IMR-90 (cell line): Measurements from ENCODE around the gene PITPNC1. TPM values are rescaled to one million over a fixed set of nuclear protein-coding genes. Genes with fewer than 3 reads are reported as not detected.
A peak's percentile ranks its signal among the peaks of the same experiment; 100 is the strongest.

Source experiments
- ATAC-seq: fragments of 200-7000 bp; cut with Tn5 transposase; 2 replicates; pipeline ENCODE4 v1.9.1; 2020; ENCODE audit warnings: low read depth, mild to moderate bottlenecking, moderate library complexity
- BruUV-seq: library from RNA; stranded (reverse); fragments of 400-500 nt; replicated peaks from 2 replicates; lab custom pipeline; 2021; lab: Mats Ljungman, UMichigan
- CTCF ChIA-PET: fragments of 300-600 bp; formaldehyde crosslinking; extraction: SDS; loops from one replicate; lab custom pipeline; 2021; ENCODE audit warnings: antibody characterized with exemption; lab: Yijun Ruan, JAX
- POLR2A ChIA-PET: fragments of 300-600 bp; sonication (Branson Sonifier 250); formaldehyde crosslinking; loops from one replicate; lab custom pipeline; 2022; ENCODE audit warnings: antibody characterized with exemption; ENCODE audit not compliant: unreplicated experiment; lab: Charles Lee
- DNase-seq: peaks from one replicate; pipeline ENCODE4 v3.0.0; 2013
- H2AFZ ChIP-seq: replicated peaks from 2 replicates; pipeline ENCODE3; 2013; ENCODE audit warnings: low read length, mild to moderate bottlenecking; ENCODE audit not compliant: poor library complexity
- H2AK5ac ChIP-seq: 2 replicates; pipeline ENCODE4 v1.6.1; 2013; ENCODE audit warnings: low read depth, low read length, inconsistent platforms
- H2AK9ac ChIP-seq: replicated peaks from 2 replicates; pipeline ENCODE3; 2013; ENCODE audit warnings: mild to moderate bottlenecking, low read depth, low read length, moderate library complexity; ENCODE audit not compliant: poor library complexity
- H2BK120ac ChIP-seq: 2 replicates; pipeline ENCODE4 v1.6.1; 2013; ENCODE audit warnings: low read depth, low read length, inconsistent platforms
- H2BK15ac ChIP-seq: 3 replicates; pipeline ENCODE4 v1.6.1; 2013; ENCODE audit warnings: low read depth, low read length, inconsistent platforms
- H2BK20ac ChIP-seq: 2 replicates; pipeline ENCODE4 v1.6.1; 2013; ENCODE audit warnings: low read depth, mild to moderate bottlenecking, inconsistent platforms, low read length, moderate library complexity
- H2BK5ac ChIP-seq: 2 replicates; pipeline ENCODE4 v1.6.1; 2013; ENCODE audit warnings: mild to moderate bottlenecking, low read depth, low read length, inconsistent platforms; ENCODE audit not compliant: poor library complexity, severe bottlenecking
- H3K14ac ChIP-seq: replicated peaks from 2 replicates; pipeline ENCODE4 v1.6.1; 2013; ENCODE audit warnings: low read depth, low read length, inconsistent platforms
- H3K18ac ChIP-seq: 2 replicates; pipeline ENCODE4 v1.6.1; 2013; ENCODE audit warnings: low read depth, low read length, control low read depth
- H3K23ac ChIP-seq: 2 replicates; pipeline ENCODE4 v1.6.1; 2013; ENCODE audit warnings: low read depth, low read length, inconsistent platforms
- H3K27ac ChIP-seq: 2 replicates; pipeline ENCODE4 v1.5.1; 2013; ENCODE audit warnings: mild to moderate bottlenecking, control low read depth, low read length; ENCODE audit not compliant: insufficient read depth
- H3K27me3 ChIP-seq: 2 replicates; pipeline ENCODE4 v1.6.1; 2013; ENCODE audit warnings: low read length; ENCODE audit not compliant: control insufficient read depth, insufficient read depth
- H3K36me3 ChIP-seq: 2 replicates; pipeline ENCODE4 v1.6.1; 2013; ENCODE audit warnings: low read length, mixed read lengths; ENCODE audit not compliant: control insufficient read depth, insufficient read depth
- H3K4ac ChIP-seq: 2 replicates; pipeline ENCODE4 v1.6.1; 2013; ENCODE audit warnings: low read depth, low read length, inconsistent platforms
- H3K4me1 ChIP-seq: 2 replicates; pipeline ENCODE4 v1.6.1; 2013; ENCODE audit warnings: low read length, mixed read lengths; ENCODE audit not compliant: control insufficient read depth, insufficient read depth
- H3K4me2 ChIP-seq: 2 replicates; pipeline ENCODE4 v1.6.1; 2013; ENCODE audit warnings: low read depth, mild to moderate bottlenecking, control low read depth, low read length, moderate library complexity
- H3K4me3 ChIP-seq: 2 replicates; pipeline ENCODE4 v1.5.1; 2013; ENCODE audit warnings: low read depth, mild to moderate bottlenecking, control low read depth, low read length, moderate library complexity; ENCODE audit not compliant: insufficient read depth
- H3K56ac ChIP-seq: 2 replicates; pipeline ENCODE4 v1.6.1; 2013; ENCODE audit warnings: low read length, inconsistent platforms; ENCODE audit not compliant: insufficient read depth; ENCODE audit errors: extremely low read depth
- H3K79me1 ChIP-seq, 2 experiments: 2 replicates each; pipeline ENCODE4 v1.6.1; 2013; ENCODE audit warnings: low read length in 2 of 2, inconsistent platforms in 1 of 2, low read depth in 1 of 2
- H3K9ac ChIP-seq: 2 replicates; pipeline ENCODE4 v1.6.1; 2013; ENCODE audit warnings: low read depth, low read length, control low read depth
- H3K9me1 ChIP-seq: 2 replicates; pipeline ENCODE4 v1.6.1; 2013; ENCODE audit warnings: low read length, inconsistent platforms; ENCODE audit not compliant: insufficient read depth
- H3K9me3 ChIP-seq: 2 replicates; pipeline ENCODE4 v1.6.1; 2013; ENCODE audit warnings: low read length; ENCODE audit not compliant: control insufficient read depth, insufficient read depth
- H4K20me1 ChIP-seq: 2 replicates; pipeline ENCODE4 v1.6.1; 2013; ENCODE audit warnings: low read length, inconsistent platforms; ENCODE audit not compliant: insufficient read depth
- H4K5ac ChIP-seq: 2 replicates; pipeline ENCODE4 v1.6.1; 2013; ENCODE audit warnings: mild to moderate bottlenecking, low read depth, low read length, control low read depth
- H4K8ac ChIP-seq, 2 experiments: 2 replicates each; pipeline ENCODE4 v1.6.1; 2013; ENCODE audit warnings: low read depth in 2 of 2, low read length in 2 of 2, control low read depth in 1 of 2, inconsistent platforms in 1 of 2
- H4K91ac ChIP-seq: 2 replicates; pipeline ENCODE4 v1.6.1; 2013; ENCODE audit warnings: low read depth, low read length, inconsistent platforms; ENCODE audit not compliant: insufficient read depth
- FOS ChIP-seq: fragments of 150-350 bp; IDR thresholded peaks from 2 replicates; pipeline ENCODE4 v1.6.1; 2016; ENCODE audit warnings: low read depth, low read length
- RAD21 ChIP-seq: IDR thresholded peaks from 2 replicates; pipeline ENCODE4 v1.6.1; 2012; ENCODE audit warnings: low read length, improper control_type of control experiment
- SMC3 ChIP-seq: fragments of 150-350 bp; IDR thresholded peaks from 2 replicates; pipeline ENCODE4 v1.6.1; 2016; ENCODE audit warnings: low read depth, mild to moderate bottlenecking, antibody characterized with exemption, low read length, moderate library complexity
- USF2 ChIP-seq: fragments of 150-350 bp; IDR thresholded peaks from 2 replicates; pipeline ENCODE4 v1.6.1; 2017; ENCODE audit warnings: mild to moderate bottlenecking, antibody characterized with exemption, low read length, low read depth
- WGBS, 2 experiments: methylation state at CpG; one replicate each; pipeline versions ENCODE4 v1.1.5 to v1.1.7; 2013; ENCODE audit warnings: missing lambda C conversion rate in 2 of 2; ENCODE audit not compliant: insufficient read length in 1 of 2; ENCODE audit errors: extremely low coverage in 2 of 2; 5-methylcytosine and 5-hydroxymethylcytosine counted together
- dilution Hi-C: fragments of 300-500 bp; cut with HindIII; formaldehyde crosslinking; loops from one replicate; pipeline ENCODE4 v1.14.3; 2018; ENCODE audit warnings: low sequenced_read_pairs; ENCODE audit not compliant: unreplicated experiment
- in situ Hi-C: fragments of 300-500 bp; cut with MboI; formaldehyde crosslinking; loops from 3 replicates; pipeline ENCODE4 v1.14.3; 2019; ENCODE audit warnings: low sequenced_read_pairs, inconsistent platforms, mixed read lengths
- intact Hi-C: fragments of 100-400 bp; cut with micrococcal nuclease; formaldehyde crosslinking; loops from 2 replicates; pipeline ENCODE4 v1.10.0; 2022
- polyA plus RNA-seq, 3 experiments: library from polyadenylated mRNA; depleted of rRNA; stranded (reverse); fragments of >200 nt; gene quantifications; 2 replicates each; pipeline ENCODE4 v1.2.3, GENCODE V29; 2012; ENCODE audit warnings: low replicate concordance in 1 of 3
- total RNA-seq: library from RNA; depleted of rRNA; stranded (reverse); fragments of >200 nt; gene quantifications from 2 replicates; pipeline ENCODE4 v1.2.3, GENCODE V29; 2012

Gene PITPNC1
- total and polyA plus RNA-seq, 2 of the 4 experiments (the other 2 are of a cell fraction): 4.1 TPM

- Histone ChIP-seq H3K36me3 (peaks cover 5% of the 10 kb centered on the region), H2BK120ac (no peak overlapping the region), H3K4me1 (peaks cover 9% of the 10 kb centered on the region), H3K27me3 (no peaks in the 10 kb centered on the region), H3K23ac (peak overlapping the region; percentile 93), H2BK15ac (no peak overlapping the region), H2AK5ac (peak overlapping the region; percentile 89; the same call in 1 of the 2 replicates), H3K4me2 (peak overlapping the region; percentile 99), H2BK5ac (peak overlapping the region; percentile 93), H4K5ac (no peak overlapping the region; the same call in 1 of the 2 replicates), H3K4me3 (peak overlapping the region; percentile 82), H3K9me3 (no peaks in the 10 kb centered on the region), H4K20me1 (peaks cover 62% of the 10 kb centered on the region), H3K79me1 (peaks cover 3 to 13% of the 10 kb centered on the region in 2 experiments; a peak in 3 of 4 replicates), H3K9me1 (peaks cover 4% of the 10 kb centered on the region), H3K4ac (peak overlapping the region; percentile 87; the same call in 1 of the 2 replicates), H3K56ac (peak overlapping the region; percentile 64; the same call in 1 of the 2 replicates), H4K91ac (no peak overlapping the region), H2AK9ac (no peak overlapping the region), H3K9ac (peak overlapping the region; percentile 97; the same call in 1 of the 2 replicates), H3K14ac (peak overlapping the region; percentile 91), H2BK20ac (no peak overlapping the region), H2AFZ (no peak overlapping the region), H3K18ac (no peak overlapping the region), H3K27ac (no peak overlapping the region), H4K8ac (peak overlapping the region; percentile 69 to 98; a peak in 1 of 4 replicates)
- WGBS, 2 experiments: 69% methylated on average over 9 of the region's 26 CpGs; no CpG with 5 or more reads in 1 of the 2 experiments
- TF ChIP-seq USF2 (no peak), FOS (no peak), SMC3 (no peak), RAD21 (no peak)
- intact Hi-C loops (no loop called here), dilution Hi-C loops (no loop called here), in situ Hi-C loops (no loop called here)
- TSS peak; percentile 42 for BruUV-seq
- POLR2A ChIA-PET: interaction anchor here (0.6 kb wide), 1 partner anchor 371 kb away, joined by 3 read pairs; no protein-coding TSS in a partner anchor
- DNase-seq (no peak), ATAC-seq (no peak)
- CTCF ChIA-PET: interaction anchor here (1.0 kb wide), 1 partner anchor 18 kb away, joined by 3 read pairs; no protein-coding TSS in a partner anchor
Measured at GRCh38 chr17:67364847-67365737, 12.0 kb upstream of the PITPNC1 start.
